Esophagus (tissue), 2 donors: Measurements from ENCODE around the gene CAMK1D. TPM values are rescaled to one million over a fixed set of nuclear protein-coding genes. Genes with fewer than 3 reads are reported as not detected.
A peak's percentile ranks its signal among the peaks of the same experiment; 100 is the strongest.

Source experiments
- H3K27ac ChIP-seq, 2 donors: one replicate each; pipeline ENCODE4 v1.5.1; 2013; ENCODE audit warnings: low read depth in 2 of 2, mild to moderate bottlenecking in 2 of 2, inconsistent platforms in 1 of 2, low read length in 1 of 2, moderate library complexity in 1 of 2
- H3K27me3 ChIP-seq, 2 donors: one replicate each; pipeline ENCODE4 v1.6.1; 2013; ENCODE audit warnings: low read length in 2 of 2, control low read depth in 1 of 2, mild to moderate bottlenecking in 1 of 2; ENCODE audit not compliant: insufficient read depth in 2 of 2, control insufficient read depth in 1 of 2
- H3K36me3 ChIP-seq, 2 donors: one replicate each; pipeline ENCODE4 v1.6.1; 2013; ENCODE audit warnings: low read length in 1 of 2; ENCODE audit not compliant: control insufficient read depth in 2 of 2, insufficient read depth in 2 of 2
- H3K4me1 ChIP-seq, 2 donors: one replicate each; pipeline ENCODE4 v1.6.1; 2013; ENCODE audit warnings: low read length in 1 of 2; ENCODE audit not compliant: control insufficient read depth in 2 of 2, insufficient read depth in 2 of 2
- H3K4me3 ChIP-seq, 2 donors: one replicate each; pipeline ENCODE4 v1.5.1; 2013; ENCODE audit warnings: low read length in 2 of 2, mild to moderate bottlenecking in 2 of 2, low read depth in 1 of 2, moderate library complexity in 1 of 2
- H3K9me3 ChIP-seq, 2 donors: one replicate each; pipeline ENCODE4 v1.6.1; 2013; ENCODE audit warnings: mild to moderate bottlenecking in 2 of 2, low read depth in 1 of 2, low read length in 1 of 2, moderate library complexity in 1 of 2; ENCODE audit not compliant: control insufficient read depth in 2 of 2, insufficient read depth in 1 of 2
- WGBS, 2 donors: extraction: QIAGEN DNeasy Blood & Tissue Kit; methylation state at CpG; one replicate each; pipeline ENCODE4 v1.1.7; 2013; 5-methylcytosine and 5-hydroxymethylcytosine counted together
- polyA plus RNA-seq, 2 donors: library from polyadenylated mRNA; stranded (reverse); fragments of 200-250 nt; gene quantifications; one replicate each; pipeline ENCODE4 v1.2.3, GENCODE V29; 2013
- donor health status: healthy with polysubstance abuse.
- donor health status: Bipolar disorder and iron deficiency.

CAMK1D gene
- polyA plus RNA-seq, 2 donors = 5.4 to 5.6 TPM

DNA sequence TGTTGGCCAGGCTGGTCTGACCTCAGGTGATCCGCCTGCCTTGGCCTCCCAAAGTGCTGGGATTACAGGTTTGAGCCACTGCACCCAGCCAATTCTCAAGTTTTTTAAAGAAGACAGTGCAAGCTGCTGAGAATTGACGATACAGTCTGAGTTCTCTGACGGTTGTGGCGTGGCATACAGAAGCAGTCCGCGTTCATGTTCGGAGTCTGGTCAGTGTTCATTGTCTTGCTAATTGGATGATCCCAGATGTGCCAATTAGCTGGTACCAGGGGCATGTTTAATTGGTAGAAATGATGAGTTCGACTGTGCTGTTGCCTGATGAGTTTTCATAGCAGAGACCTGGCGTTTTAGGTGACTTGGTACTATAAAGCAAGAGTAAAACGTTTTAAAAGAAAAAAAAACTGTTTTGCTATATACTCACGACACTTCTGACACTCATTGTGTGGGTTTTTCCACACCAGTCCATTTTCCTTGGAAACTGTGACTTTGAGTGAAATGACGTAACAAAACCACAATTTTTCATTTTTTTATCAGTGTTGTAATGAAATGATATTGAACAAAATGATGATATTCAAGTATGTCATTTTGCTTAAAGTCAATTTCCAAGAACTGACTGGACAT is 32.3 kb downstream of the CAMK1D start:
- Histone ChIP-seq H3K36me3 (no peaks in the 10 kb centered on the region), H3K4me1 (no peaks in the 10 kb centered on the region), H3K27me3 (no peaks in the 10 kb centered on the region), H3K9me3 (no peaks in the 10 kb centered on the region), H3K27ac (no peak overlapping the region), H3K4me3 (no peak overlapping the region)
- WGBS, 2 donors = 90 to 91% methylated on average over 12 of the region's 12 CpGs

- Histone ChIP-seq H3K4me3 (no peak overlapping the region), H3K4me1 (no peaks in the 10 kb centered on the region), H3K9me3 (no peaks in the 10 kb centered on the region), H3K27me3 (no peaks in the 10 kb centered on the region), H3K27ac (no peak overlapping the region), H3K36me3 (no peaks in the 10 kb centered on the region)
- WGBS, 2 donors = 90 to 97% methylated on average over 1 of the region's 1 CpG
These were observed 32.8 kb downstream of the CAMK1D start for GRCh38 chr10:12382157-12382548.

- Histone ChIP-seq H3K27ac (no peak overlapping the region), H3K4me1 (no peaks in the 10 kb centered on the region), H3K36me3 (no peaks in the 10 kb centered on the region), H3K9me3 (no peaks in the 10 kb centered on the region), H3K4me3 (no peak overlapping the region), H3K27me3 (no peaks in the 10 kb centered on the region)
- WGBS, 2 donors = 91 to 92% methylated on average over 4 of the region's 4 CpGs
These were observed 33.7 kb downstream of the CAMK1D start for GRCh38 chr10:12382956-12383531.

DNA sequence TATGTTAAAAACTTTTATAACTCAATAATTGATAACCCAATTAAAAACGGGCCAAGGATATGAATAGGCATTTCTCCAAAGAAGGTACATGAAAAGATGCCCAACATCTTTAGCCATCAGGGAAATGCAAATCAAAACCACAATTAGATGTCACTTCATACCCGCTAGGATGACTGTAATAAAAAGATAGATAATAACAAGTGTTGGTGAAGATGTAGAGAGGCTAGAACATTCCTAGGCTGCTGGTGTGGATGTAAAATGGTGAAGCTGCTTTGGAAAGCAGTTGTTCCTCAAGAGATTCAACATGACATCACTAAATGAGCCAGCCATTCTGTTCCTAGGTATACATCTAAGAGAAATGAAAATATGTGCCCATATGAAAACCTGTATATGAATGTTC is 35.6 kb downstream of the CAMK1D start:
- H3K27ac ChIP-seq = no peak overlapping the region
- 95% methylated on average over 2 of the region's 2 CpGs for WGBS, 2 donors
- peaks cover 0 to 4% of the 10 kb centered on the region in 2 donors for H3K4me1 ChIP-seq
- H3K27me3 ChIP-seq = no peaks in the 10 kb centered on the region
- H3K9me3 ChIP-seq = no peaks in the 10 kb centered on the region
- H3K4me3 ChIP-seq = no peak overlapping the region
- H3K36me3 ChIP-seq = no peaks in the 10 kb centered on the region

- no peaks in the 10 kb centered on the region for H3K36me3 ChIP-seq
- WGBS, 2 donors = 93 to 94% methylated on average over 15 of the region's 15 CpGs
These were observed 38.3 kb downstream of the CAMK1D start for GRCh38 chr10:12387561-12388210.

GRCh38 chr10:12388671-12389070 is 39.3 kb downstream of the CAMK1D start:
- H3K27me3 ChIP-seq = no peaks in the 10 kb centered on the region
- no peak overlapping the region for H3K27ac ChIP-seq
- no peak overlapping the region for H3K4me3 ChIP-seq
- H3K9me3 ChIP-seq = no peaks in the 10 kb centered on the region
- peaks cover 0 to 3% of the 10 kb centered on the region in 2 donors for H3K36me3 ChIP-seq
- WGBS, 2 donors = 91 to 93% methylated on average over 17 of the region's 17 CpGs
- H3K4me1 ChIP-seq = peaks cover 0 to 4% of the 10 kb centered on the region in 2 donors

More at GRCh38 chr10:12387561-12388210, 38.3 kb downstream of the CAMK1D start:
- H3K9me3 ChIP-seq = no peaks in the 10 kb centered on the region
- no peak overlapping the region for H3K4me3 ChIP-seq
- no peak overlapping the region for H3K27ac ChIP-seq
- H3K4me1 ChIP-seq = peaks cover 0 to 4% of the 10 kb centered on the region in 2 donors
- H3K27me3 ChIP-seq = no peaks in the 10 kb centered on the region

DNA sequence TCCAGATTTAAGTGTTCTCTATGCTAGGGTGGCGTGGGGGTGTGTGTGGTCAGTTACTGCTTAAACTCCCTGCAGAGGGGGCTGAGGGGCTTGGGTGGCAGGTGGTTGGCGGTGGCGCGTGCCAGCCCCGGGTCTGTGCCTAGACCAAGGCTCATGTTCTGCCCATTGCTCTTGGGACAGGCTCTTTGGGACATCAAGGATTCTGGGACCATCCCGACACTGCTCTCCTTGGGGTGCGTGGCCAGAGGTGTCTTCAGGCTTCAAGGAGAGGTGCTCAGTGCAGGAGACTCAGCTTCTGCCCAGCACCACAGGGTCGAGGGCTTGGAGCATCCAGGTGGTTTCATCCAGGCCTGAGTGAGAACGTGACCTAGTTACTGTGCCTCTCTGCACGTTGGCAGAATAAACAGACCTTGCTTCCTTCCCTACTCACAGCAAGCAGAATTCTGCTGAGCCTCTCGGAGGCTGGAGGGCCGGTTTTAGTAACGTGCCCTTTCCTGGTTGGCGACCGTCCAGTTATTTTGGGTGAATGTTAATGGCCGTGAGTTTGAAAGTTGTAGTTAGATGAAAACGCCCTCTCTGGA is 39.9 kb downstream of the CAMK1D start:
- 56 to 61% methylated on average over 17 of the region's 17 CpGs for WGBS, 2 donors
- Histone ChIP-seq H3K27me3 (no peaks in the 10 kb centered on the region), H3K4me1 (peaks cover 0 to 4% of the 10 kb centered on the region in 2 donors), H3K4me3 (no peak overlapping the region), H3K36me3 (peaks cover 0 to 4% of the 10 kb centered on the region in 2 donors), H3K9me3 (no peaks in the 10 kb centered on the region), H3K27ac (peak overlapping the region in 1 of 2 donors; percentile 43)

DNA sequence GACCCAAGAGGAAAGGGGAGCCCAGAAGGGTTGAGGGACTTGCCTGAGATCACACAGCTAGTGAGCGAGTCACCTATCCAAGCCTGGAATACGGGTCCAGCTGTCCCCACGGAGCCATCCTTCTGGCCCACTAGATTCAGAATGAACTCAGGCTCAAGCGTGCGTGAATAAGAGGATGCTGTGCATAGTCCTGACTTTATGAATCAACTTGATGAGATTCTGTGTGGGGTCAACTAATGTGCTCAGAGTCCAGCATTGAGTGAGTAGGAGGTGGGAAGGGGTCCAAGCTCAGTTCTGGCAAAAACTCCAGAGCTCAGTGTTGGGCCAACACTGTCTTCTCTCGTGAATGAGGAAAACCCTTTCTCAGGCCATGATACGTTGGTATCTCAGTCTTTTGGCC is 41.4 kb downstream of the CAMK1D start:
- Histone ChIP-seq H3K4me1 (peaks cover 3 to 4% of the 10 kb centered on the region in 2 donors), H3K27ac (peak overlapping the region in 1 of 2 donors; percentile 3), H3K4me3 (no peak overlapping the region), H3K27me3 (no peaks in the 10 kb centered on the region), H3K9me3 (no peaks in the 10 kb centered on the region), H3K36me3 (peaks cover 0 to 4% of the 10 kb centered on the region in 2 donors)
- WGBS, 2 donors = 70 to 81% methylated on average over 7 of the region's 7 CpGs

DNA sequence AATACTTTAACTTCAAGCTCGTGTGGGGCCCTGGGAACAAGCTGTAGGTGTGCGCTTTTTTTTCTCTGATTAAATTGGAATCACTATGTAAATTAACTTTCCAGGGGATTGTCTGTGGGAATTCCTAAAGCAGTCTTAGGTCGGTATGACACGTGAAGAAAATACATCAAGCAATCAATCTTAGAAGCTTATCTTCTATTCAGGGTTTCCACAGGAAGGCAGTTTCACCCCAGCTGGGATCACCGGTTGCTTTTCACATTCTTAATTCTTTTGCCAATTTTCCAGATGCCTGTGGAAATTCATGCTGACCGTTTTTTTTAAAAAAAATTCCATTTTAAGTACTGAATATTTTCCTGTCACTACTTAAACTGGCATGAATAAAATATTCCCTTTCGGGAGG is 41.9 kb downstream of the CAMK1D start:
- peaks cover 3 to 4% of the 10 kb centered on the region in 2 donors for H3K4me1 ChIP-seq
- WGBS, 2 donors = 37 to 45% methylated on average over 7 of the region's 7 CpGs
- no peaks in the 10 kb centered on the region for H3K9me3 ChIP-seq
- H3K4me3 ChIP-seq = no peak overlapping the region
- H3K27me3 ChIP-seq = no peaks in the 10 kb centered on the region
- no peak overlapping the region for H3K27ac ChIP-seq
- H3K36me3 ChIP-seq = peaks cover 0 to 4% of the 10 kb centered on the region in 2 donors
